NT2/D1 (cell line): ENCODE data around the gene LRRTM2.

Experiments used
- DNase-seq: peaks from one replicate; pipeline ENCODE4 v3.0.0-alpha.2; 2011; ENCODE audit warnings: low read depth, low spot score
- H3K27me3 ChIP-seq: 2 replicates; pipeline ENCODE4 v1.6.0; 2011; ENCODE audit warnings: mild to moderate bottlenecking; ENCODE audit not compliant: insufficient read length, insufficient read depth
- H3K36me3 ChIP-seq: 2 replicates; pipeline ENCODE4 v1.6.1; 2011; ENCODE audit warnings: mild to moderate bottlenecking, low read length, mixed read lengths; ENCODE audit not compliant: insufficient read depth, insufficient read length
- H3K4me1 ChIP-seq: 2 replicates; pipeline ENCODE4 v1.5.1; 2011; ENCODE audit not compliant: insufficient read depth, insufficient read length
- H3K4me3 ChIP-seq: 2 replicates; pipeline ENCODE4 v1.5.1; 2011; ENCODE audit warnings: low read depth; ENCODE audit not compliant: insufficient read length
- H3K9ac ChIP-seq: 2 replicates; pipeline ENCODE4 v1.6.0; 2011; ENCODE audit warnings: low read depth; ENCODE audit not compliant: insufficient read length
- H3K9me3 ChIP-seq: 2 replicates; pipeline ENCODE4 v1.5.1; 2011; ENCODE audit warnings: mild to moderate bottlenecking, low read length; ENCODE audit not compliant: insufficient read depth
- SUZ12 ChIP-seq: IDR thresholded peaks from 2 replicates; pipeline ENCODE4 v1.6.1; 2011; ENCODE audit not compliant: insufficient read length, insufficient read depth; ENCODE audit errors: extremely low read depth
- YY1 ChIP-seq: IDR thresholded peaks from 2 replicates; pipeline ENCODE4 v1.6.1; 2011; ENCODE audit not compliant: insufficient read length, insufficient read depth
- ZNF274 ChIP-seq: IDR thresholded peaks from 2 replicates; pipeline ENCODE4 v1.6.1; 2011; ENCODE audit warnings: mild to moderate bottlenecking, low read depth, low read length

The LRRTM2 gene

DNA sequence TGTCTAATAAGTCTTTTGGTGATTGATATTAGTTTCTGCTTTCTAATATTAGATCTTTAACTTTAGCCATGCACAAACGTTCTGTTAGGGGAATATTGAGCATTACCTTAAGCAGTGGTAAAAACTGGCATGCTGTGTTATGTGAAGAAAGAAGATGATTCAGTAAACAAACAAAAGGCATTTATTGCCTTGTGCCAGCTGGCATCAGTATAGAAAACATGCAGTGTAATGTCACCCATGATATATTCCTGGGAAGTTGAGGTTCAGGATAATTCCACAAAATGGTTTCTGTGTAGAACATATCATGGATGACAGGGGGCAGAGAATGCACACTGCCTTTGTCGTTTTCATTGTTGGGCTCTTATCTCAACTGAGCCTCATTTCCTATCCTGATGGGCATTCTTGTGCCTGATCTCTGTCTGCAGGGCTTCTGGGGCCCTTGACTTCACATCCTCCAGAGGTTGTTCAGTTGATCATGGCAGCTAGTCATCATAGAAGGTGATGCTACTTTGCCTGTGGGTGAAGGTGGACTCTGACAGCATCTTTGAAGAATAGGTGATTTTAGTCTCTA is 24.2 kb downstream of the LRRTM2 start:
- Histone ChIP-seq H3K9me3 (no peaks in the 10 kb centered on the region), H3K4me1 (no peaks in the 10 kb centered on the region), H3K36me3 (no peaks in the 10 kb centered on the region), H3K27me3 (no peaks in the 10 kb centered on the region), H3K4me3 (no peak overlapping the region), H3K9ac (no peak overlapping the region)
- DNase-seq, result no peak
- TF ChIP-seq ZNF274, result no peak
- no peak for TF ChIP-seq SUZ12
- no peak for TF ChIP-seq YY1

DNA sequence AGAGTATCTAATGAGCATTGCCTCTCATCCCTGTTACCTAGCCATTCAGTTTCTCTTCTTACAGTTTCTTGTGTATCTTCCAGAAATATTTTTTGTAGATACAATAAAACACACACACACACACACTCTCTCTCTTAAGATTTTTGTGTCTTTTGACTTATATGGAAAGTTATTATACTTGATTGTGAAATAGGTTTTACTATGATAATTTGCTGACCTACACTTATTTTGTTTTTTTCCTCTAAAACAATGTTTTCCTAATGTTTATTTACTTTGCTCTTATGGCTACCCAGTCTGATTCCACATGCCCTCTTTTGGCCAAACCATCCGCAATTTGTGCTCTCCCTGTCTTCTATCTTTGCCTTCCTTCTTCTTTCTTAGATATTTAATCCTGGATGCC is 25.3 kb downstream of the LRRTM2 start:
- H3K9ac ChIP-seq, result no peak overlapping the region
- TF ChIP-seq SUZ12 (no peak), YY1 (no peak)
- no peak overlapping the region for H3K4me3 ChIP-seq
- no peaks in the 10 kb centered on the region for H3K9me3 ChIP-seq
- H3K4me1 ChIP-seq, result no peaks in the 10 kb centered on the region
- DNase-seq, result no peak
- no peaks in the 10 kb centered on the region for H3K27me3 ChIP-seq
- H3K36me3 ChIP-seq, result no peaks in the 10 kb centered on the region

DNA sequence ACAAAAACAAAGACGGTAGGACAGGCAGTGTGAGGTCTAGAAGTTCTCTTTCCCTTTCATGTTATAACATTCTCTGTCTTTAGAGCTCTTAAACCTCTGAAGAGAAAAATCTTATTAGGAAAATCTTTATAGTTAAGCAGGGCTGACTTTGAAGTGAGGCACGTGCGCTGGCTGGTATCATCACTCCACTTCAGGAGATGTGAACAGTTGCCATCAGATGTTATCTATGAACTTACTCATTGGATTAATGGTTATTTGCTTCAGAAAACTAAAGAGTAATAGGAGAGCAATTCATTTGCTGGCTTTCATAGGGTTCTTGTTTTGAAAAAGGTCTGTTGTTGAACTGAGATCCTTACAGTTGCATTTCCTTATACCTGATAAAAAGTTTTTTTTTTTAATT is 25.7 kb downstream of the LRRTM2 start:
- Histone ChIP-seq H3K27me3 (no peaks in the 10 kb centered on the region), H3K36me3 (no peaks in the 10 kb centered on the region), H3K4me1 (no peaks in the 10 kb centered on the region), H3K9ac (no peak overlapping the region), H3K9me3 (no peaks in the 10 kb centered on the region), H3K4me3 (no peak overlapping the region)
- DNase-seq, result no peak
- TF ChIP-seq SUZ12, result no peak
- TF ChIP-seq ZNF274, result no peak
- TF ChIP-seq YY1, result no peak

DNA sequence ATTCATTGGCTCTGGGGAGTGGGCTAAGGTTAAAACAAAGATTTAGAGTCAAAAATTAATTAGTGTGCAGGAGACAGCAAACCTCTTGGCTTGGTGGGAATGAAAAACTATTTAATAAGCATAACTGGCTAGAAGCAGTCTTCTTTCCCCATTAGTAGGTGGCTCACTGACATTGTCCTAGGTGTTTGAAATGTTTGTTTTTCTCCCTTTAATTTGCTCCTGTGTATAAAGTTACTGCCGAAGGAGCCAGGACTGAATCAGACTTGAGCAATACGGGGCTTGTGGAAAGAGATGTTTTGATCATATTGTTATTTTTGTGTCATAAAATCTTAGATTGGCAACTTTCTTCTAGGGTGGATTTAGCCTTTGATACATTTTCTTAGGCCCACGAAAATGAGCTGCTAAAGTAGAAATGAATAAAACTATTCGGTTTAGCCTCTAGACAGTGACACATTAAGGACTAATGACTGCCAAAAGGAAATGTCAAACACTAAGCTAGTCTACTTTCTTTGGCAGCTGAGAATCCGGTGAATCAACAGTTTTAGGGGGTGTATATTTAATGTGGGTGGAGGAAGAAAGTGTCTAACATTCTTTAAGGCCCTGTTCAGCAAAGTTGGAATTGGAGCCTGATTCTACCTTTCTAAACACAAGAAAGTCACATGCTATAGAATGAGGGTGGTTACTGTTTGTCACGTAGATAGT is 30.2 kb downstream of the LRRTM2 start:
- Histone ChIP-seq H3K36me3 (no peaks in the 10 kb centered on the region), H3K4me3 (no peak overlapping the region), H3K27me3 (no peaks in the 10 kb centered on the region), H3K4me1 (no peaks in the 10 kb centered on the region), H3K9ac (no peak overlapping the region), H3K9me3 (no peaks in the 10 kb centered on the region)
- DNase-seq, result no peak
- no peak for TF ChIP-seq ZNF274
- TF ChIP-seq SUZ12, result no peak
- TF ChIP-seq YY1, result no peak

GRCh38 chr5:138844125-138844461 is 31.0 kb downstream of the LRRTM2 start:
- Histone ChIP-seq H3K9ac (no peak overlapping the region), H3K9me3 (no peaks in the 10 kb centered on the region), H3K27me3 (no peaks in the 10 kb centered on the region), H3K4me1 (no peaks in the 10 kb centered on the region), H3K36me3 (no peaks in the 10 kb centered on the region), H3K4me3 (no peak overlapping the region)
- TF ChIP-seq YY1 (no peak), ZNF274 (no peak), SUZ12 (no peak)
- DNase-seq, result no peak

DNA sequence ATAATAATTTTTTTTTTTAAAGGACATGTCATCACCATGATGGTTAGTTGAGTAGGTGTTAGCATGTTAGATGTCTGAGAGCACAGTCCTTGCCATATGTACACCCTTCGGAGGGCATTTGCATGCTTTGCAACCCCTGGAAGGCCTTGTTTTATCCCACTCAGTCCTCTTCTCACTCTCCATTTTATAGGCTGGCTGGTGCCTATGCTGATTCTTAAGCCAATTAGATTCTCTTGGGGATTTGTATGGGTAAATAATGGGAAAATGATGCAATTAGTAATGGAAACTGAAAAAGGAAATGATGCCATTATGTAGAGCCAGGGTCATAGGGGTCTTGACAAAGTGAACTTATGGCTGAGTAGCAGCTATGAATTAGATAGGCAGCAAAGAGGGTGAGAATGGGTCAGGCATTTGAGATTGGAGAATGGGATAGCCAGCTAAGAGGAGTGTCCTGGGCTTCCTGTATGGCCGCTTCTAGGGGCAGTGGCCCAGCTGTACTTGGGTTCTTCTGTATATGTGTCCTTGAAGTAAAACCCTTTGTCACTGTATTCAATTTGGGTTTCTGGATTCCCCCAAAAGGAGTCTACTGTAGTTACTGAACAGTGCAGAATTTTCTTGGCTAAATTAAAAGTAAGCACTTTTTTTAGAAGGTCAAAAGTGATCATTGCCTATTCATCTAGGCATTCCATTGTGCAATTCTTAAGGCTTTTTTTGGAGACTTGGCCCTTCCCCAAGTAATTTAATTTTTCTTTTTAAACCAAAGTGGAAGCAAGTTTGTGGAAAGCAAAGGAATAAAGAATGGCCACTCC is 31.6 kb downstream of the LRRTM2 start:
- Histone ChIP-seq H3K9ac (no peak overlapping the region), H3K27me3 (no peaks in the 10 kb centered on the region), H3K36me3 (no peaks in the 10 kb centered on the region), H3K9me3 (no peaks in the 10 kb centered on the region), H3K4me3 (no peak overlapping the region), H3K4me1 (no peaks in the 10 kb centered on the region)
- DNase-seq, result no peak
- TF ChIP-seq YY1, result no peak
- TF ChIP-seq ZNF274, result no peak
- TF ChIP-seq SUZ12, result no peak

- no peak overlapping the region for H3K4me3 ChIP-seq
- no peak overlapping the region for H3K9ac ChIP-seq
- no peaks in the 10 kb centered on the region for H3K9me3 ChIP-seq
- H3K4me1 ChIP-seq, result no peaks in the 10 kb centered on the region
- no peak for DNase-seq
- no peaks in the 10 kb centered on the region for H3K27me3 ChIP-seq
- no peak for TF ChIP-seq ZNF274
- TF ChIP-seq YY1, result no peak
- TF ChIP-seq SUZ12, result no peak
- no peaks in the 10 kb centered on the region for H3K36me3 ChIP-seq
Observed at GRCh38 chr5:138841531-138841930, 33.6 kb downstream of the LRRTM2 start.
